Activated CD4-positive, alpha-beta T cell treated with anti-CD3 and anti-CD28 coated beads, Interleukin-2, Interleukin-6, amounts not matched to agents 100 ng/mL and 50 ng/mL, durations not matched to agents 16 hours and 8 hours (primary cell): ENCODE results near the gene TMEM39A.

Experiments
- DNase-seq: peaks from one replicate; pipeline ENCODE4 v3.0.0-alpha.2; 2020

The TMEM39A gene

DNA sequence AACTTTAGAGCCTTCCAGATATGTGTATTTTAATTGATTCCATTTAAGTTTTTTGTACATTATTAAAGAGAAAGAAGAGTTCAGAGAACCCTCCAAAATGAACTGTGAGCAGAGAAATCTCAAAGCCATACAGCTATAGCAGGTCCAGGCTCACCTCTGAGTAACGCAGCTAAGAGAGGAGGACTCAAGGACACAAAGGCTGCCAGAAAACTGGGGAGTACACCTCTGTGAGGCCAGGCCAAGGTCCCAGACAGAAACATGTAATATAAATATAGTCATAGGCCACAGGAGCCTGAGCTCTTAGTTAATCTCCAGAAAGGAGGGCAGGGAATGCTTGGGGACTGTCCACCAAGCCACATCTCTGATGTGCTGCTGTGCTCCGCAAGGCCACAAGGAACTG is 66.5 kb downstream of the TMEM39A start:
- no peak for DNase-seq

- DNase-seq, result peak; percentile 46
These were observed 67.5 kb downstream of the TMEM39A start for GRCh38 chr3:119395923-119396358.

- no peak for DNase-seq
These were observed 74.8 kb downstream of the TMEM39A start for GRCh38 chr3:119388577-119388976.

DNA sequence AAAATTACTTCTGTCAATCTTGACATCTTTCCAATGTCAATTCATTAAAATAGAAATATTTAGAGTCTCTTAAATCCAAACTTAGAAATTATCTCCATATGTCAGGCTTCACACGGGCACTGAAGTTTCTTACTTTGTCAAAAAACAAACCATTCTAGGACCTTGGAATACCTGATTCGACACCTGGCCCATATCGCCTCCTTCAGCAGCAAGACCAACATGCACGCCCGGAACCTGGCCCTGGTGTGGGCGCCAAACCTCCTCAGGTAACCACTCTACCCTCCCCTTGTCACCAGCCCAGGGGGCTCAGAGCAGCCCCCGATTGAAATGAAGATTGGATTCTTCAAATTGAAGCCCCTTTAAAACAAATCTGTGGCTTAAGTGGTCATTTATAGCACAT is 81.3 kb downstream of the TMEM39A start:
- no peak for DNase-seq

DNA sequence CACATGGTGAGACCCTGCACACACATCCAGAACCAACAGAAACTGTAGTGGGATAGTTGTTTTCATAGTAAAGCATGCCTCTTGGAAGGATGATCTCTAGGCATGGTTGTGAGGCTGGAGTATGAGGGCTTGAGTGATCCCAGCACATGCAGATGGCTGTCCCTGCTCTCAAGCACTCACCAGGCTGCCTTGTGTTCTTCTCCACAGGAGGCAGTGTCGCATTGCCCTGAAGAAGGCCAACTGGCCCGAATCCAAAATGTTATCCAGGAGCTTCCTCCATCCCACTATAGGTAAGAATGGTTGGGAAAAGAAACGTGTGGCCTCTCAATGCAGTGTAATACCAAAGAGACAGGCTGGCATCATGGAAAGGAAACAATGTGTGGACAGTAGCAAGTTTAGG is 82.7 kb downstream of the TMEM39A start:
- DNase-seq, result no peak
